ENCODE data around the gene CALB2.

DNA sequence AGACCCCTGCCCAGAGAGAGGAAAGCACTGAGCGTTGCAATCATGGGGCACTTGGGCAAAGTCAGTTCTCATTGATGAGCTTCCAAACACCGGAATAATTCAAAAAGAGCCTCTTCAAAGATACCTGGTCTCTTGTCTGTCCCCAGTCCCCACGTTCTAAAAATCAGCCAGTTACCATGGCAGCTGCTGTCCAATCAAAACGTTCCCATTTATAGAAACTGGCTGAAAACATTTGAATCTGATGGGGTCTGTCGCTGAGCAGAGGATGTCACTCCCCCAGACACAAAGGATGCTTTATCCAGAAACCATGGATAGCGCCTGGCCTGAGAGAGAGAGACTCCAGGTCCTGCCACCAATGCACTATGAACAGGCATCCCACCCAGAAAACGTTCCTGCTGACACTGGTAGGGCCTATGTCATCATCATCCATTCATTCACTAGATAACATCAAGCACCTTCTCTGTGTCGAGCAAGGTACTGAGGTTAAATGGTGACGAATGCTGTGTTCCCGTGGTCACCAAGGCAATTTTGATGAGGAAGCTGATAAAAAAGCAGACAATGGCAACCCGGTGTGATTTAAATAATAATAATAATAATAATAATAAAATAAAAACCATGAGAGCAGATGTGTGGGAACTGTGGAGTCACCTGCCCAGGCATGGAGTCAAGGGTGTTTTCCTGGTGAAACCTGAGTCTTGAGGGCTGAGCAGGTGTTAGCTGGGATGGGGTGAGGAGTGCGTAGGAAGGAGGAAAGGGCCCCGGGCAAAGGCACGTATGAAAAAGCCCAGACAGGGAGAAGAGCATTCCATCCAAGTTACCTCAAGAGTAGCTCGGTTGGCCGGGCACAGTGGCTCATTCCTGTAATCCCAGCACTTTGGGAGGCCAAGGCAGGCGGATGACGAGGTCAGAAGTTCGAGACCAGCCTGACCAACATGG, 19.0 kb upstream of the CALB2 start:
- TF ChIP-seq, protein P1, sequence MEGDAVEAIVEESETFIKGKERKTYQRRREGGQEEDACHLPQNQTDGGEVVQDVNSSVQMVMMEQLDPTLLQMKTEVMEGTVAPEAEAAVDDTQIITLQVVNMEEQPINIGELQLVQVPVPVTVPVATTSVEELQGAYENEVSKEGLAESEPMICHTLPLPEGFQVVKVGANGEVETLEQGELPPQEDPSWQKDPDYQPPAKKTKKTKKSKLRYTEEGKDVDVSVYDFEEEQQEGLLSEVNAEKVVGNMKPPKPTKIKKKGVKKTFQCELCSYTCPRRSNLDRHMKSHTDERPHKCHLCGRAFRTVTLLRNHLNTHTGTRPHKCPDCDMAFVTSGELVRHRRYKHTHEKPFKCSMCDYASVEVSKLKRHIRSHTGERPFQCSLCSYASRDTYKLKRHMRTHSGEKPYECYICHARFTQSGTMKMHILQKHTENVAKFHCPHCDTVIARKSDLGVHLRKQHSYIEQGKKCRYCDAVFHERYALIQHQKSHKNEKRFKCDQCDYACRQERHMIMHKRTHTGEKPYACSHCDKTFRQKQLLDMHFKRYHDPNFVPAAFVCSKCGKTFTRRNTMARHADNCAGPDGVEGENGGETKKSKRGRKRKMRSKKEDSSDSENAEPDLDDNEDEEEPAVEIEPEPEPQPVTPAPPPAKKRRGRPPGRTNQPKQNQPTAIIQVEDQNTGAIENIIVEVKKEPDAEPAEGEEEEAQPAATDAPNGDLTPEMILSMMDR (IDR thresholded peaks at IDR 0.05): no peak
- TF ChIP-seq EZH2 (IDR thresholded peaks at IDR 0.05; ENCODE audit: borderline replicate concordance, insufficient read depth, low read depth, low read length, poor library complexity, severe bottlenecking): no peak
